A673 (cell line): ENCODE results near the gene SCARB1. TPM values are rescaled to one million over a fixed set of nuclear protein-coding genes. Genes with fewer than 3 reads are reported as not detected.
A peak's percentile ranks its signal among the peaks of the same experiment; 100 is the strongest.

Source experiments
- BruUV-seq: library from RNA; stranded (reverse); fragments of 400-500 nt; replicated peaks from 2 replicates; lab custom pipeline; 2021; lab: Mats Ljungman, UMichigan
- CTCF ChIA-PET: fragments of 300-600 bp; sonication (Branson Sonifier 250); formaldehyde crosslinking; loops from one replicate; lab custom pipeline; 2022; ENCODE audit warnings: antibody characterized with exemption; lab: Charles Lee
- POLR2A ChIA-PET: fragments of 300-600 bp; sonication (Branson Sonifier 250); formaldehyde crosslinking; loops from one replicate; lab custom pipeline; 2022; ENCODE audit warnings: antibody characterized with exemption; ENCODE audit not compliant: low non-redundant PET; lab: Charles Lee
- DNase-seq: peaks from one replicate; pipeline ENCODE4 v3.0.0-alpha.2; 2015; ENCODE audit warnings: low spot score
- H3K27ac ChIP-seq: fragments of 200-600 bp; sonication (generic); 2 replicates; pipeline ENCODE4 v1.5.1; 2016; ENCODE audit warnings: mixed run types, low read depth, mild to moderate bottlenecking, mixed read lengths, antibody characterized with exemption, low read length; ENCODE audit not compliant: poor library complexity, severe bottlenecking
- H3K27me3 ChIP-seq: fragments of 200-600 bp; sonication (generic); replicated peaks from 2 replicates; pipeline ENCODE4 v1.6.1; 2017; ENCODE audit warnings: mixed run types, low read depth, mild to moderate bottlenecking, mixed read lengths, antibody characterized with exemption, low read length; ENCODE audit not compliant: insufficient read depth, poor library complexity
- H3K36me3 ChIP-seq: fragments of 200-600 bp; sonication (generic); 2 replicates; pipeline ENCODE4 v1.6.1; 2016; ENCODE audit warnings: mixed run types, mild to moderate bottlenecking, mixed read lengths, antibody characterized with exemption, low read length; ENCODE audit not compliant: insufficient read depth, poor library complexity, severe bottlenecking
- H3K4me1 ChIP-seq: fragments of 200-600 bp; sonication (generic); 2 replicates; pipeline ENCODE4 v1.6.1; 2017; ENCODE audit warnings: mixed run types, mild to moderate bottlenecking, mixed read lengths, antibody characterized with exemption, low read length; ENCODE audit not compliant: insufficient read depth, poor library complexity, severe bottlenecking
- H3K4me3 ChIP-seq: fragments of 200-600 bp; sonication (generic); 2 replicates; pipeline ENCODE4 v1.5.1; 2016; ENCODE audit warnings: low read depth, mixed run types, mild to moderate bottlenecking, mixed read lengths, low read length; ENCODE audit not compliant: poor library complexity, severe bottlenecking
- H3K9me3 ChIP-seq: fragments of 200-600 bp; sonication (generic); 2 replicates; pipeline ENCODE4 v1.6.1; 2016; ENCODE audit warnings: mixed run types, low read depth, mild to moderate bottlenecking, mixed read lengths, antibody characterized with exemption, low read length; ENCODE audit not compliant: poor library complexity, severe bottlenecking
- CTCF ChIP-seq: fragments of 300-800, 200-600 bp; sonication (generic); conservative IDR thresholded peaks from 2 replicates; pipeline ENCODE4 v1.5.1; 2017; ENCODE audit warnings: low read depth, mild to moderate bottlenecking, antibody characterized with exemption, low read length, moderate library complexity, mixed read lengths
- EZH2 ChIP-seq: fragments of 200-600 bp; sonication (generic); IDR thresholded peaks from 2 replicates; pipeline ENCODE4 v1.6.1; 2017; ENCODE audit warnings: borderline replicate concordance, low read depth, mild to moderate bottlenecking, mixed read lengths, antibody characterized with exemption, low read length; ENCODE audit not compliant: poor library complexity, severe bottlenecking
- intact Hi-C: fragments of 100-400 bp; cut with micrococcal nuclease; formaldehyde crosslinking; loops from one replicate; pipeline ENCODE4 v1.10.0; 2022; ENCODE audit not compliant: unreplicated experiment
- total RNA-seq: library from RNA; stranded (reverse); gene quantifications from 2 replicates; pipeline ENCODE4 v1.2.3, GENCODE V29; 2021

SCARB1 gene
- total RNA-seq, 1 experiment from 2014 or later = 74.6 TPM

GRCh38 chr12:124910561-124911478 lies 47.2 kb upstream of the SCARB1 start:
- no peak overlapping the region for H3K4me3 ChIP-seq
- H3K27me3 ChIP-seq = no peaks in the 10 kb centered on the region
- ChIA-PET CTCF (no interaction called here), POLR2A (no interaction called here)
- H3K4me1 ChIP-seq = peaks cover 16% of the 10 kb centered on the region
- no peak overlapping the region for H3K27ac ChIP-seq
- BruUV-seq = no TSS peak
- intact Hi-C loops = no loop called here
- no peak for DNase-seq
- H3K9me3 ChIP-seq = no peaks in the 10 kb centered on the region
- TF ChIP-seq CTCF (no peak), EZH2 (no peak)
- peaks cover 27% of the 10 kb centered on the region for H3K36me3 ChIP-seq

- intact Hi-C loops = loop anchor here (10.0 kb wide), 1 partner anchor 875 kb away; no protein-coding TSS in a partner anchor
- no peaks in the 10 kb centered on the region for H3K9me3 ChIP-seq
- DNase-seq = no peak
- no peak for TF ChIP-seq CTCF
- no peak for TF ChIP-seq EZH2
- no peak overlapping the region for H3K27ac ChIP-seq
- POLR2A ChIA-PET = no interaction called here
- peaks cover 27% of the 10 kb centered on the region for H3K36me3 ChIP-seq
- peaks cover 11% of the 10 kb centered on the region for H3K4me1 ChIP-seq
- BruUV-seq = no TSS peak
- H3K27me3 ChIP-seq = no peaks in the 10 kb centered on the region
- H3K4me3 ChIP-seq = no peak overlapping the region
- CTCF ChIA-PET = no interaction called here
Measured at GRCh38 chr12:124909831-124910560, 46.3 kb upstream of the SCARB1 start.

DNA sequence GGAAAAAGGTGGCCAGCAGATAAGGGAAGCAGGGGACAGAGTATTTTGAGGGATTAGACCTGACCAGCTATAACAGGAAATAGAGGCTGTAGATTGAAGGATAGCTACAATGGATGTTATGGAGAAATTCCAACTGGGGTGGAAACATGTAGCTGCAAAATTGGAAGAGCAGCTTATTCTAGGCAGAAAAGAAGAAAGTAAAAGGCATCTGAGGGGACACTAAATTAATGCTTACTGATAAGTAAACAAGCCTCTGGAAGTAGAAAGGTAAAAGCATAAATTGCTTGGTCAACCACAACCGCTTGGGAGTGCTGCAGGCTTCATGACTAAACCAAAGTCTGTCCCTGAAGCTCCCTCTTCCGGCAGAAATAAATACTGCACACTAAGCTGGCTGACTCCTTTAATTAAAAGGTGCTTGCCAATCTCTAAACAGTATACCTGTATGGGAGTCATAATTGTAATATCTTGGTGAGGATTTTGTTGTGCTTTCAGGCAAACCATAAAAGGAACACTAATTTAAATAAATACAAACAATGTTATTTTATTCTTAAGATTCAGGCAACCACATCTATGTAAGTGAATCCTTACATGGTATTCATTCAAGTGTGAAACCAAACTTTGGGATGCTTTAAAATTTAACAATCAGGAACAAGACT lies 43.1 kb upstream of the SCARB1 start:
- ChIA-PET CTCF (interaction anchor here (0.5 to 1.4 kb wide), 9 partner anchors 10 to 1628 kb away, joined by 3 to 25 read pairs (median 3); no protein-coding TSS in a partner anchor), POLR2A (no interaction called here)
- BruUV-seq = no TSS peak
- H3K27me3 ChIP-seq = no peaks in the 10 kb centered on the region
- peak; percentile 92 for DNase-seq
- H3K36me3 ChIP-seq = peaks cover 13% of the 10 kb centered on the region
- no peak overlapping the region for H3K27ac ChIP-seq
- TF ChIP-seq EZH2 = no peak
- peak; percentile 99 for TF ChIP-seq CTCF
- H3K4me1 ChIP-seq = peaks cover 17% of the 10 kb centered on the region
- H3K4me3 ChIP-seq = no peak overlapping the region
- intact Hi-C loops = loop anchor here (2.0 to 10.0 kb wide), 2 partner anchors 34 to 872 kb away; no protein-coding TSS in a partner anchor
- no peaks in the 10 kb centered on the region for H3K9me3 ChIP-seq
